K562 (cell line): ENCODE results near the gene IDI1. TPM values are rescaled to one million over a fixed set of nuclear protein-coding genes. Genes with fewer than 3 reads are reported as not detected.

Source experiments
- ATAC-seq: fragments of 200-7000 bp; cut with Tn5 transposase; 3 replicates; pipeline ENCODE4 v1.9.1; 2020; ENCODE audit warnings: moderate library complexity
- BruUV-seq: library from RNA; stranded (reverse); fragments of 400-500 nt; replicated peaks from 2 replicates; lab custom pipeline; 2021; lab: Mats Ljungman, UMichigan
- CTCF ChIA-PET: fragments of 300-600 bp; formaldehyde crosslinking; extraction: SDS; loops from one replicate; lab custom pipeline; 2021; ENCODE audit warnings: low intra/inter-chr PET ratio; lab: Yijun Ruan, JAX
- POLR2A ChIA-PET: fragments of 300-600, 350-650 bp; sonication (Branson Sonifier 250); formaldehyde crosslinking; extraction: SDS; loops from one replicate; lab custom pipeline; 2021; ENCODE audit warnings: antibody characterized with exemption, inconsistent platforms; lab: Yijun Ruan, JAX
- DNase-seq, 4 experiments: peaks; one replicate each; pipeline versions ENCODE4 v3.0.0 to v3.0.0-alpha.2; 2011 to 2018; ENCODE audit warnings: low spot score in 3 of 4, mixed read lengths in 3 of 4; ENCODE audit errors: extremely low read depth in 1 of 4
- FAIRE-seq: peaks from 2 replicates; lab custom pipeline; 2011; peaks lifted over from hg19 to GRCh38; lab: Jason Lieb, UNC
- H2AFZ ChIP-seq: 2 replicates; pipeline ENCODE4 v1.6.0; 2011; ENCODE audit warnings: low read depth, low read length, control low read depth, inconsistent platforms
- H3K27ac ChIP-seq: fragments of 200-600 bp; 3 replicates; pipeline ENCODE4 v1.8.0; 2011; ENCODE audit warnings: low read depth, mild to moderate bottlenecking, control low read depth, inconsistent platforms, low read length, moderate library complexity, mixed read lengths; ENCODE audit errors: extremely low read depth
- H3K27me3 ChIP-seq, 2 experiments: fragments of 300-600 bp in 1 of 2; 2 replicates in 1 of 2; 3 replicates in 1 of 2; pipeline versions ENCODE4 v1.6.0 to v1.8.0; 2011; ENCODE audit warnings: inconsistent platforms in 2 of 2, low read length in 2 of 2, mild to moderate bottlenecking in 1 of 2, mixed read lengths in 1 of 2, moderate library complexity in 1 of 2; ENCODE audit not compliant: control insufficient read depth in 2 of 2, insufficient read depth in 2 of 2
- H3K36me3 ChIP-seq: fragments of 300-600 bp; 3 replicates; pipeline ENCODE4 v1.8.0; 2011; ENCODE audit warnings: mild to moderate bottlenecking, low read length, inconsistent platforms; ENCODE audit not compliant: control insufficient read depth, insufficient read depth
- H3K4me1 ChIP-seq, 2 experiments: fragments of 200-600 bp in 1 of 2; replicated peaks in 1 of 2; 2 replicates in 1 of 2; 3 replicates in 1 of 2; pipeline versions ENCODE4 v1.5.1 to v1.8.0; 2011; ENCODE audit warnings: inconsistent platforms in 2 of 2, low read length in 2 of 2, mild to moderate bottlenecking in 1 of 2, mixed read lengths in 1 of 2, moderate library complexity in 1 of 2; ENCODE audit not compliant: control insufficient read depth in 2 of 2, insufficient read depth in 2 of 2
- H3K4me2 ChIP-seq: 2 replicates; pipeline ENCODE4 v1.6.1; 2011; ENCODE audit warnings: low read length, control low read depth, inconsistent platforms, mixed read lengths; ENCODE audit not compliant: insufficient read depth
- H3K4me3 ChIP-seq: fragments of 200-600 bp; sonication (generic), shearing (Covaris generic); 2 replicates; pipeline ENCODE4 v1.5.1; 2016; ENCODE audit warnings: control low read depth, inconsistent platforms
- H3K79me2 ChIP-seq: fragments of 200-600 bp; 3 replicates; pipeline ENCODE4 v1.8.0; 2011; ENCODE audit warnings: low read length, inconsistent platforms; ENCODE audit not compliant: control insufficient read depth, insufficient read depth
- H3K9ac ChIP-seq, 2 experiments: 2 replicates each; pipeline versions ENCODE4 v1.6.0 to v1.6.1; 2011; ENCODE audit warnings: low read depth in 2 of 2, low read length in 2 of 2, control low read depth in 1 of 2, inconsistent platforms in 1 of 2, mild to moderate bottlenecking in 1 of 2, mixed read lengths in 1 of 2; ENCODE audit not compliant: insufficient read depth in 1 of 2
- H3K9me1 ChIP-seq: one replicate; pipeline ENCODE4 v1.6.0; 2011; ENCODE audit warnings: inconsistent platforms, mild to moderate bottlenecking, low read length, moderate library complexity; ENCODE audit not compliant: control insufficient read depth, insufficient read depth
- H3K9me3 ChIP-seq: replicated peaks from 2 replicates; pipeline ENCODE4 v1.5.1; 2011; ENCODE audit warnings: low read depth, low read length, inconsistent platforms; ENCODE audit not compliant: control insufficient read depth, insufficient read depth
- H4K20me1 ChIP-seq: replicated peaks from 2 replicates; pipeline ENCODE4 v1.6.1; 2011; ENCODE audit warnings: low read length, inconsistent platforms, mixed read lengths; ENCODE audit not compliant: control insufficient read depth, insufficient read depth
- WGBS: fragments of 100-300 bp; shearing (Covaris generic); methylation state at CpG from one replicate; pipeline ENCODE4 v1.1.6; 2016; ENCODE audit warnings: low coverage, mixed read lengths; ENCODE audit not compliant: insufficient coverage; ENCODE audit errors: missing lambda C conversion rate; 5-methylcytosine and 5-hydroxymethylcytosine counted together
- in situ Hi-C: fragments of 300-500 bp; cut with MboI; formaldehyde crosslinking; loops from 4 replicates; pipeline ENCODE4 v1.15.0; 2018; ENCODE audit warnings: inconsistent platforms, mixed read lengths
- intact Hi-C: fragments of 100-400 bp; cut with micrococcal nuclease; formaldehyde crosslinking; loops from 2 replicates; pipeline ENCODE4 v1.14.2; 2022
- polyA plus RNA-seq, 8 experiments: library from polyadenylated mRNA; depleted of rRNA in 4 of 8; stranded (reverse) in 5 of 8; unstranded in 3 of 8; fragments of >200 nt; fragmentation: Nextera tagmentation in 2 of 8; fragmentation: Illumina TruSeq in 1 of 8; extraction: Ambion mirVana in 2 of 8; extraction: Trizol in 1 of 8; gene quantifications; 2 replicates each; pipeline versions ENCODE4 v1.2.1 to v1.2.3, GENCODE V29; 2011 to 2014; ENCODE audit warnings: inconsistent platforms in 1 of 8, missing spikeins in 1 of 8
- total RNA-seq, 7 experiments: library from RNA; depleted of rRNA in 6 of 7; stranded (reverse); fragments of >200 nt in 6 of 7; fragmentation: Illumina TruSeq in 2 of 7; extraction: Trizol in 2 of 7; gene quantifications; 2 replicates each; pipeline versions ENCODE4 v1.2.1 to v1.2.3, GENCODE V29; 2011 to 2021; ENCODE audit warnings: low replicate concordance in 1 of 7
- TF ChIP-seq, protein P1 (sequence below), 2 experiments: fragments of 450-650 bp; IDR thresholded peaks; 2 replicates each; pipeline ENCODE4 v1.6.1; 2018; ENCODE audit warnings: mild to moderate bottlenecking in 2 of 2, low read depth in 1 of 2; ENCODE audit not compliant: partially characterized antibody in 2 of 2

IDI1 gene
- total and polyA plus RNA-seq, 9 of the 15 experiments (the other 6 are each of a cell fraction or from before 2014, with no cell fraction given), result 70.0 to 265 (median 119) TPM

DNA sequence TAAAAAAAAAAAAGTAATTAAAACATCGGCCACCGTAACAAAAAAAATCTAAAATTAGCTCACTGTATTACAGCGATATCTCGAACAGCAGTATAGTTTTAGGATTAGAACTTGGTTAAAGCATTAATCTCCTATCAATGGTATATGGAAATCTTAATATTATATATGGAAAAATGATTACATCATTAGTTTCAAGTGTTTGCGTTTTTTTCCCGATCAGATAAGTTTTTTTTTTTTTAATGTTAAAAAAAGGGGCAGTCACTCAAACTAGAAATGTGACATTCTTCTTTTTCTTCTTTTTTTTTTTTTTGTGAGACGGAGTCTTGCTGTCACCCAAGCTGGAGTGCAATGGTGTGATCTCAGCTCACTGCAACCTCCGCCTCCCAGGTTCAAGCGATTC lies 7.4 kb downstream of the IDI1 start:
- Histone ChIP-seq H3K4me3 (no peak overlapping the region), H4K20me1 (peaks cover 31% of the 10 kb centered on the region), H3K36me3 (peaks cover 80% of the 10 kb centered on the region), H3K27ac (no peak overlapping the region), H3K27me3 (no peaks in the 10 kb centered on the region), H3K79me2 (peaks cover 34% of the 10 kb centered on the region), H3K9me3 (no peaks in the 10 kb centered on the region), H3K4me2 (no peak overlapping the region), H3K4me1 (peaks cover 9 to 20% of the 10 kb centered on the region in 2 experiments), H3K9ac (no peak overlapping the region), H2AFZ (no peak overlapping the region), H3K9me1 (peaks cover 13% of the 10 kb centered on the region)
- in situ Hi-C loops, result no loop called here
- TF ChIP-seq, protein P1, sequence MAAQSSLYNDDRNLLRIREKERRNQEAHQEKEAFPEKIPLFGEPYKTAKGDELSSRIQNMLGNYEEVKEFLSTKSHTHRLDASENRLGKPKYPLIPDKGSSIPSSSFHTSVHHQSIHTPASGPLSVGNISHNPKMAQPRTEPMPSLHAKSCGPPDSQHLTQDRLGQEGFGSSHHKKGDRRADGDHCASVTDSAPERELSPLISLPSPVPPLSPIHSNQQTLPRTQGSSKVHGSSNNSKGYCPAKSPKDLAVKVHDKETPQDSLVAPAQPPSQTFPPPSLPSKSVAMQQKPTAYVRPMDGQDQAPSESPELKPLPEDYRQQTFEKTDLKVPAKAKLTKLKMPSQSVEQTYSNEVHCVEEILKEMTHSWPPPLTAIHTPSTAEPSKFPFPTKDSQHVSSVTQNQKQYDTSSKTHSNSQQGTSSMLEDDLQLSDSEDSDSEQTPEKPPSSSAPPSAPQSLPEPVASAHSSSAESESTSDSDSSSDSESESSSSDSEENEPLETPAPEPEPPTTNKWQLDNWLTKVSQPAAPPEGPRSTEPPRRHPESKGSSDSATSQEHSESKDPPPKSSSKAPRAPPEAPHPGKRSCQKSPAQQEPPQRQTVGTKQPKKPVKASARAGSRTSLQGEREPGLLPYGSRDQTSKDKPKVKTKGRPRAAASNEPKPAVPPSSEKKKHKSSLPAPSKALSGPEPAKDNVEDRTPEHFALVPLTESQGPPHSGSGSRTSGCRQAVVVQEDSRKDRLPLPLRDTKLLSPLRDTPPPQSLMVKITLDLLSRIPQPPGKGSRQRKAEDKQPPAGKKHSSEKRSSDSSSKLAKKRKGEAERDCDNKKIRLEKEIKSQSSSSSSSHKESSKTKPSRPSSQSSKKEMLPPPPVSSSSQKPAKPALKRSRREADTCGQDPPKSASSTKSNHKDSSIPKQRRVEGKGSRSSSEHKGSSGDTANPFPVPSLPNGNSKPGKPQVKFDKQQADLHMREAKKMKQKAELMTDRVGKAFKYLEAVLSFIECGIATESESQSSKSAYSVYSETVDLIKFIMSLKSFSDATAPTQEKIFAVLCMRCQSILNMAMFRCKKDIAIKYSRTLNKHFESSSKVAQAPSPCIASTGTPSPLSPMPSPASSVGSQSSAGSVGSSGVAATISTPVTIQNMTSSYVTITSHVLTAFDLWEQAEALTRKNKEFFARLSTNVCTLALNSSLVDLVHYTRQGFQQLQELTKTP (IDR thresholded peaks at IDR 0.05; ENCODE audit: low read depth in 1 of 2, partially characterized antibody in 2 of 2), result no peak
- FAIRE-seq (no peak), DNase-seq (no peak), ATAC-seq (no peak)
- ChIA-PET CTCF (no interaction called here), POLR2A (no interaction called here)
- 93% methylated on average over 8 of the region's 9 CpGs for WGBS
- intact Hi-C loops, result no loop called here
- BruUV-seq, result no TSS peak
